ENCODE measurements around the gene SLC5A5. TPM values are rescaled to one million over a fixed set of nuclear protein-coding genes. Genes with fewer than 3 reads are reported as not detected.

The SLC5A5 gene
- total and polyA plus RNA-seq, 3 donors from 2014 or later, result 0.79 to 1.4 (median 1.1) TPM

DNA sequence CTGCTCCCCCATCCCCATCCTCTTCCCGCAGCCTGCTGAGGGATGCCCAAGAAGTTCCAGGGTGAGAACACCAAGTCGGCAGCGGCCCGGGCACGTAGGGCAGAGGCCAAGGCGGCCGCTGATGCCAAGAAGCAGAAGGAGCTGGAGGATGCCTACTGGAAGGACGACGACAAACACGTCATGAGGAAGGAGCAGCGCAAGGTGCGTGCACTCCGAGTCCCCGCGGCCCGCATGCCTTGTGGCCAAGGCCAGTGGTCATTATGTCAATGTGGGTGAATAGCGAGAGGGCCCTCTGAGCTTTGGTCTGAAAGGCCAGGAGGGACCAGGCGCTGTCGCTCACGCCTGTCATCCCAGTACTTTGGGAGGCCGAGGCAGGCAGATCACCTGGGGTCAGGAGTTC lies 64.6 kb downstream of the SLC5A5 start:
- no peak for DNase-seq
- no peaks in the 10 kb centered on the region for H3K27me3 ChIP-seq
- no peak for TF ChIP-seq POLR2A (IDR thresholded peaks at IDR 0.05)
- TF ChIP-seq, protein P1, sequence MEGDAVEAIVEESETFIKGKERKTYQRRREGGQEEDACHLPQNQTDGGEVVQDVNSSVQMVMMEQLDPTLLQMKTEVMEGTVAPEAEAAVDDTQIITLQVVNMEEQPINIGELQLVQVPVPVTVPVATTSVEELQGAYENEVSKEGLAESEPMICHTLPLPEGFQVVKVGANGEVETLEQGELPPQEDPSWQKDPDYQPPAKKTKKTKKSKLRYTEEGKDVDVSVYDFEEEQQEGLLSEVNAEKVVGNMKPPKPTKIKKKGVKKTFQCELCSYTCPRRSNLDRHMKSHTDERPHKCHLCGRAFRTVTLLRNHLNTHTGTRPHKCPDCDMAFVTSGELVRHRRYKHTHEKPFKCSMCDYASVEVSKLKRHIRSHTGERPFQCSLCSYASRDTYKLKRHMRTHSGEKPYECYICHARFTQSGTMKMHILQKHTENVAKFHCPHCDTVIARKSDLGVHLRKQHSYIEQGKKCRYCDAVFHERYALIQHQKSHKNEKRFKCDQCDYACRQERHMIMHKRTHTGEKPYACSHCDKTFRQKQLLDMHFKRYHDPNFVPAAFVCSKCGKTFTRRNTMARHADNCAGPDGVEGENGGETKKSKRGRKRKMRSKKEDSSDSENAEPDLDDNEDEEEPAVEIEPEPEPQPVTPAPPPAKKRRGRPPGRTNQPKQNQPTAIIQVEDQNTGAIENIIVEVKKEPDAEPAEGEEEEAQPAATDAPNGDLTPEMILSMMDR (IDR thresholded peaks at IDR 0.05), result no peak
- H3K27ac ChIP-seq, result no peak overlapping the region
- peaks cover 17% of the 10 kb centered on the region for H3K4me1 ChIP-seq
- no peak overlapping the region for H3K4me3 ChIP-seq
- no peaks in the 10 kb centered on the region for H3K9me3 ChIP-seq
- 88 to 90% methylated on average over 12 to 21 of the region's 21 CpGs for WGBS, 2 donors
- intact Hi-C loops (cut with DNase I; ENCODE audit: low total_unique reads), result loop anchor here (5.0 kb wide), 1 partner anchor 61 kb away; no protein-coding TSS in a partner anchor
- no peaks in the 10 kb centered on the region for H3K36me3 ChIP-seq (ENCODE audit: low read depth, missing control alignments)

GRCh38 chr19:17937371-17937900 lies 65.7 kb downstream of the SLC5A5 start:
- H3K36me3 ChIP-seq (ENCODE audit: low read depth, missing control alignments), result no peaks in the 10 kb centered on the region
- WGBS, 2 donors, result 86 to 88% methylated on average over 8 to 9 of the region's 9 CpGs
- TF ChIP-seq, protein P1 (IDR thresholded peaks at IDR 0.05), result no peak

GRCh38 chr19:17938092-17938845 lies 66.5 kb downstream of the SLC5A5 start:
- Histone ChIP-seq H3K9me3 (no peaks in the 10 kb centered on the region), H3K27me3 (no peaks in the 10 kb centered on the region), H3K27ac (no peak overlapping the region), H3K4me1 (peaks cover 15% of the 10 kb centered on the region), H3K4me3 (no peak overlapping the region), H3K36me3 (ENCODE audit: low read depth, missing control alignments) (no peaks in the 10 kb centered on the region)
- TF ChIP-seq, protein P1 (IDR thresholded peaks at IDR 0.05), result peak; percentile 84 to 95 (median 85)
- TF ChIP-seq POLR2A (IDR thresholded peaks at IDR 0.05), result no peak
- WGBS, 2 donors, result 56 to 62% methylated on average over 6 to 7 of the region's 7 CpGs
- peak; percentile 88 for DNase-seq
- intact Hi-C loops (cut with DNase I; ENCODE audit: low total_unique reads), result loop anchor here (5.0 kb wide), 1 partner anchor 59 kb away; no protein-coding TSS in a partner anchor

More at GRCh38 chr19:17937371-17937900, 65.7 kb downstream of the SLC5A5 start:
- intact Hi-C loops (cut with DNase I; ENCODE audit: low total_unique reads), result loop anchor here (5.0 kb wide), 1 partner anchor 60 kb away; no protein-coding TSS in a partner anchor
- Histone ChIP-seq H3K9me3 (no peaks in the 10 kb centered on the region), H3K27ac (no peak overlapping the region), H3K27me3 (no peaks in the 10 kb centered on the region), H3K4me3 (no peak overlapping the region), H3K4me1 (peaks cover 8% of the 10 kb centered on the region)
- DNase-seq, result no peak

DNA sequence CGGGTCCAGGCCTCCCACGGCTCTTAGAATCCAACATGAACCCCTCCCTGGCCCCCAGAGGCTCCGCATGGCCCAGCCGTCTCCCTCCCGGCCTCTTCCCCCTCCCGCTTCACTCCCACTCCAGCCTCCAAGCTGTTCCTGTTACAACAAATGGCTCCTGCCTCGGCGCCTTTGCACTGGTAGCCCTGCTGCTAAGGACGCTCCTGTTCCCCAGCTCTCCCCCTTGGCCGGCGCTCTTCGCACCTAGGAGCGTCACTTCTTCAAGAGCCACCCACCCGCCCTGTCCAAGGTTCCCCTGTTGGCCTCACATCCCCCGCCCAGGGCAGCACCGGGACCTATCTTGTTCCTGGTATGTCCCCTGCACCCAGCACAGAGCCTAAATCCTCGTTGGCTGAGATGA lies 70.4 kb downstream of the SLC5A5 start:
- Histone ChIP-seq H3K4me1 (peaks cover 9% of the 10 kb centered on the region), H3K4me3 (peak overlapping the region in 1 of 2 donors; percentile 29), H3K9me3 (no peaks in the 10 kb centered on the region), H3K27me3 (no peaks in the 10 kb centered on the region), H3K36me3 (ENCODE audit: low read depth, missing control alignments) (no peaks in the 10 kb centered on the region), H3K27ac (no peak overlapping the region)
- WGBS, 2 donors, result 36 to 49% methylated on average over 11 to 17 of the region's 17 CpGs
- no peak for DNase-seq
- intact Hi-C loops (cut with DNase I; ENCODE audit: low total_unique reads), result no loop called here
- TF ChIP-seq POLR2A (IDR thresholded peaks at IDR 0.05), result no peak
- TF ChIP-seq, protein P1 (IDR thresholded peaks at IDR 0.05), result no peak

Data from testis (tissue), 3 donors.